SU-DHL-6 (cell line): ENCODE measurements around the gene FKRP.

Source experiments
- EZH2phosphoT487 ChIP-seq: fragments of 200-600 bp; sonication (generic), shearing (Covaris generic); conservative IDR thresholded peaks from 2 replicates; pipeline ENCODE4 v1.6.1; 2018; ENCODE audit warnings: mild to moderate bottlenecking, antibody characterized with exemption, low read length, moderate library complexity, mixed read lengths
- TF ChIP-seq, protein P1 (sequence below): fragments of 200-600 bp; sonication (generic); IDR thresholded peaks from one replicate; pipeline ENCODE4 v1.5.1; 2017; ENCODE audit warnings: antibody characterized with exemption, mild to moderate bottlenecking, low read length, moderate library complexity; ENCODE audit not compliant: insufficient read depth, poor library complexity, severe bottlenecking

DNA sequence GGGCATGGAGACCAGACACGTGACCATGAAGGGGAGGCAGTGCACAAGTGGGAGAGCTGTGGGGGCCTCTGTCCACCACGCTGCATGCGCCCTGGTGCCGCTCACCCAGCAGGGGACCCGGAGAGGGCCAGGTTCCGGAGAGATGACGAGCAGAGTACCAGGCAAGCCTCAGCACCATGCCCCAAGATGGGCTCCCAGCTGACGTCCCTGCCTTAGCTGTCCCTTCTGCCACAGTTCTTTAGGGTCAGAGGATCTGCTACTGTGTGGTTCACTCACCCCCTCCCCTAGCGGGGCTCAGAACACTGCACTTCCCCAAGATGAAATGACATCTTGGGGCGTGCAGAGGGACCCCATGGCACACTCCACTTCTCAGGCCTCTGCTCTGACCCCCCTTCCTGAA, 19.3 kb upstream of the FKRP start:
- TF ChIP-seq, protein P1, sequence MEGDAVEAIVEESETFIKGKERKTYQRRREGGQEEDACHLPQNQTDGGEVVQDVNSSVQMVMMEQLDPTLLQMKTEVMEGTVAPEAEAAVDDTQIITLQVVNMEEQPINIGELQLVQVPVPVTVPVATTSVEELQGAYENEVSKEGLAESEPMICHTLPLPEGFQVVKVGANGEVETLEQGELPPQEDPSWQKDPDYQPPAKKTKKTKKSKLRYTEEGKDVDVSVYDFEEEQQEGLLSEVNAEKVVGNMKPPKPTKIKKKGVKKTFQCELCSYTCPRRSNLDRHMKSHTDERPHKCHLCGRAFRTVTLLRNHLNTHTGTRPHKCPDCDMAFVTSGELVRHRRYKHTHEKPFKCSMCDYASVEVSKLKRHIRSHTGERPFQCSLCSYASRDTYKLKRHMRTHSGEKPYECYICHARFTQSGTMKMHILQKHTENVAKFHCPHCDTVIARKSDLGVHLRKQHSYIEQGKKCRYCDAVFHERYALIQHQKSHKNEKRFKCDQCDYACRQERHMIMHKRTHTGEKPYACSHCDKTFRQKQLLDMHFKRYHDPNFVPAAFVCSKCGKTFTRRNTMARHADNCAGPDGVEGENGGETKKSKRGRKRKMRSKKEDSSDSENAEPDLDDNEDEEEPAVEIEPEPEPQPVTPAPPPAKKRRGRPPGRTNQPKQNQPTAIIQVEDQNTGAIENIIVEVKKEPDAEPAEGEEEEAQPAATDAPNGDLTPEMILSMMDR, result no peak
- TF ChIP-seq EZH2phosphoT487, result no peak
